ENCODE measurements around the gene PSMA5.

GRCh38 chr1:109400035-109400655 lies 26.1 kb downstream of the PSMA5 start:
- TF ChIP-seq, protein P1, sequence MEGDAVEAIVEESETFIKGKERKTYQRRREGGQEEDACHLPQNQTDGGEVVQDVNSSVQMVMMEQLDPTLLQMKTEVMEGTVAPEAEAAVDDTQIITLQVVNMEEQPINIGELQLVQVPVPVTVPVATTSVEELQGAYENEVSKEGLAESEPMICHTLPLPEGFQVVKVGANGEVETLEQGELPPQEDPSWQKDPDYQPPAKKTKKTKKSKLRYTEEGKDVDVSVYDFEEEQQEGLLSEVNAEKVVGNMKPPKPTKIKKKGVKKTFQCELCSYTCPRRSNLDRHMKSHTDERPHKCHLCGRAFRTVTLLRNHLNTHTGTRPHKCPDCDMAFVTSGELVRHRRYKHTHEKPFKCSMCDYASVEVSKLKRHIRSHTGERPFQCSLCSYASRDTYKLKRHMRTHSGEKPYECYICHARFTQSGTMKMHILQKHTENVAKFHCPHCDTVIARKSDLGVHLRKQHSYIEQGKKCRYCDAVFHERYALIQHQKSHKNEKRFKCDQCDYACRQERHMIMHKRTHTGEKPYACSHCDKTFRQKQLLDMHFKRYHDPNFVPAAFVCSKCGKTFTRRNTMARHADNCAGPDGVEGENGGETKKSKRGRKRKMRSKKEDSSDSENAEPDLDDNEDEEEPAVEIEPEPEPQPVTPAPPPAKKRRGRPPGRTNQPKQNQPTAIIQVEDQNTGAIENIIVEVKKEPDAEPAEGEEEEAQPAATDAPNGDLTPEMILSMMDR (conservative IDR thresholded peaks at IDR 0.05; ENCODE audit: low read length) = no peak
- no peak for TF ChIP-seq EZH2phosphoT487 (IDR thresholded peaks at IDR 0.05; ENCODE audit: borderline replicate concordance)

Data from Loucy (cell line).